HEK293 (cell line): ENCODE measurements around the gene RAPGEF5.

Source experiments
- CTCF ChIA-PET: fragments of 350-600 bp; formaldehyde crosslinking; extraction: SDS; loops from one replicate; lab custom pipeline; 2021; ENCODE audit warnings: antibody characterized with exemption; lab: Yijun Ruan, JAX
- POLR2A ChIA-PET: fragments of 300-600 bp; formaldehyde crosslinking; extraction: SDS; loops from one replicate; lab custom pipeline; 2020; ENCODE audit warnings: antibody characterized with exemption, inconsistent platforms; lab: Yijun Ruan, JAX
- H3K27ac ChIP-seq: fragments of 200-500 bp; sonication (Bioruptor generic); 2 replicates; pipeline ENCODE4 v1.5.1; 2014; ENCODE audit warnings: low read depth, low read length, control low read depth, inconsistent platforms; ENCODE audit errors: extremely low read depth
- H3K36me3 ChIP-seq, 2 experiments: fragments of 200-500 bp in 1 of 2; sonication (Bioruptor generic) in 1 of 2; 1 replicate in 1 of 2; 2 replicates in 1 of 2; pipeline ENCODE4 v1.5.1; 2014 to 2017; ENCODE audit warnings: inconsistent platforms in 2 of 2, low read length in 2 of 2; ENCODE audit not compliant: control insufficient read depth in 2 of 2, insufficient read depth in 1 of 2
- H3K4me1 ChIP-seq: fragments of 200-500 bp; sonication (Bioruptor generic); 2 replicates; pipeline ENCODE4 v1.5.1; 2014; ENCODE audit warnings: mild to moderate bottlenecking, low read length, inconsistent platforms; ENCODE audit not compliant: control insufficient read depth, insufficient read depth
- H3K4me3 ChIP-seq: 2 replicates; pipeline ENCODE4 v1.5.1; 2011; ENCODE audit warnings: low read depth, mild to moderate bottlenecking, control low read depth, low read length, moderate library complexity
- H3K9me3 ChIP-seq: fragments of 200-500 bp; sonication (Bioruptor generic); 2 replicates; pipeline ENCODE4 v1.5.1; 2014; ENCODE audit warnings: low read depth, low read length, inconsistent platforms; ENCODE audit not compliant: control insufficient read depth, insufficient read depth
- GLI4 ChIP-seq: fragments of 450-650 bp; formaldehyde crosslinking; IDR thresholded peaks from 2 replicates; pipeline ENCODE4 v1.5.1; 2016; ENCODE audit warnings: missing biosample characterization, missing genetic modification characterization
- HOXC10 ChIP-seq: sonication (generic); formaldehyde crosslinking; IDR thresholded peaks from 2 replicates; pipeline ENCODE4 v1.8.1; 2023; ENCODE audit warnings: mild to moderate bottlenecking, missing genetic modification reagents
- KLF1 ChIP-seq: fragments of 450-650 bp; formaldehyde crosslinking; IDR thresholded peaks from 2 replicates; pipeline ENCODE4 v1.5.1; 2016; ENCODE audit warnings: missing biosample characterization, missing genetic modification characterization
- KLF17 ChIP-seq: fragments of 450-650 bp; formaldehyde crosslinking; IDR thresholded peaks from 2 replicates; pipeline ENCODE4 v1.5.1; 2016; ENCODE audit warnings: missing biosample characterization, missing genetic modification characterization
- KLF8 ChIP-seq: fragments of 450-650 bp; formaldehyde crosslinking; IDR thresholded peaks from 2 replicates; pipeline ENCODE4 v1.5.1; 2016; ENCODE audit warnings: missing biosample characterization, missing genetic modification characterization
- PRDM10 ChIP-seq: fragments of 450-650 bp; formaldehyde crosslinking; IDR thresholded peaks from 2 replicates; pipeline ENCODE4 v1.5.1; 2016; ENCODE audit warnings: missing biosample characterization, missing genetic modification characterization
- YY2 ChIP-seq: fragments of 450-650 bp; formaldehyde crosslinking; IDR thresholded peaks from 2 replicates; pipeline ENCODE4 v1.5.1; 2016; ENCODE audit warnings: missing biosample characterization, missing genetic modification characterization
- ZBTB17 ChIP-seq: fragments of 450-650 bp; formaldehyde crosslinking; IDR thresholded peaks from 2 replicates; pipeline ENCODE4 v1.5.1; 2016; ENCODE audit warnings: missing biosample characterization, missing genetic modification characterization
- ZFP41 ChIP-seq: fragments of 450-650 bp; formaldehyde crosslinking; IDR thresholded peaks from 2 replicates; pipeline ENCODE4 v1.5.1; 2016; ENCODE audit warnings: missing biosample characterization, missing genetic modification characterization, borderline replicate concordance
- ZIC2 ChIP-seq: fragments of 450-650 bp; formaldehyde crosslinking; IDR thresholded peaks from 2 replicates; pipeline ENCODE4 v1.5.1; 2016; ENCODE audit warnings: missing biosample characterization, missing genetic modification characterization
- ZNF132 ChIP-seq: fragments of 450-650 bp; formaldehyde crosslinking; IDR thresholded peaks from 2 replicates; pipeline ENCODE4 v1.5.1; 2017; ENCODE audit warnings: missing biosample characterization, missing genetic modification characterization, borderline replicate concordance
- ZNF19 ChIP-seq: fragments of 450-650 bp; formaldehyde crosslinking; IDR thresholded peaks from 2 replicates; pipeline ENCODE4; 2016; ENCODE audit warnings: missing biosample characterization, missing genetic modification characterization, low read depth
- ZNF214 ChIP-seq: fragments of 450-650 bp; formaldehyde crosslinking; IDR thresholded peaks from 2 replicates; pipeline ENCODE4 v1.5.1; 2017; ENCODE audit warnings: missing biosample characterization, mild to moderate bottlenecking, missing genetic modification characterization, borderline replicate concordance
- ZNF239 ChIP-seq: fragments of 450-650 bp; formaldehyde crosslinking; IDR thresholded peaks from 2 replicates; pipeline ENCODE4 v1.5.1; 2016; ENCODE audit warnings: missing biosample characterization, missing genetic modification characterization
- ZNF335 ChIP-seq: fragments of 450-650 bp; formaldehyde crosslinking; conservative IDR thresholded peaks from 2 replicates; pipeline ENCODE4 v1.5.1; 2016; ENCODE audit warnings: missing biosample characterization, missing genetic modification characterization
- ZNF416 ChIP-seq: fragments of 450-650 bp; formaldehyde crosslinking; IDR thresholded peaks from 2 replicates; pipeline ENCODE4 v1.5.1; 2016; ENCODE audit warnings: missing biosample characterization, missing genetic modification characterization
- ZNF501 ChIP-seq: fragments of 450-650 bp; formaldehyde crosslinking; IDR thresholded peaks from 2 replicates; pipeline ENCODE4 v1.5.1; 2016; ENCODE audit warnings: missing biosample characterization, missing genetic modification characterization
- ZNF560 ChIP-seq: fragments of 450-650 bp; formaldehyde crosslinking; IDR thresholded peaks from 2 replicates; pipeline ENCODE4 v1.5.1; 2017; ENCODE audit warnings: missing biosample characterization, missing genetic modification characterization, borderline replicate concordance
- ZNF600 ChIP-seq: fragments of 450-650 bp; formaldehyde crosslinking; IDR thresholded peaks from 2 replicates; pipeline ENCODE4 v1.5.1; 2016; ENCODE audit warnings: missing biosample characterization, missing genetic modification characterization
- ZNF677 ChIP-seq: fragments of 450-650 bp; IDR thresholded peaks from 2 replicates; pipeline ENCODE4 v1.5.0; 2018; ENCODE audit warnings: missing biosample characterization, mild to moderate bottlenecking, missing genetic modification characterization, moderate library complexity
- ZNF707 ChIP-seq: fragments of 450-650 bp; formaldehyde crosslinking; IDR thresholded peaks from 2 replicates; pipeline ENCODE4 v1.5.1; 2016; ENCODE audit warnings: missing biosample characterization, missing genetic modification characterization
- ZNF76 ChIP-seq: fragments of 450-650 bp; formaldehyde crosslinking; IDR thresholded peaks from 2 replicates; pipeline ENCODE4; 2016; ENCODE audit warnings: low read depth, missing biosample characterization, missing genetic modification characterization, borderline replicate concordance
- ZNF768 ChIP-seq: fragments of 450-650 bp; formaldehyde crosslinking; IDR thresholded peaks from 2 replicates; pipeline ENCODE4 v1.5.1; 2018; ENCODE audit warnings: missing biosample characterization, mild to moderate bottlenecking, missing genetic modification characterization
- ZNF830 ChIP-seq: fragments of 450-650 bp; IDR thresholded peaks from 2 replicates; pipeline ENCODE4 v1.5.0; 2018; ENCODE audit warnings: missing biosample characterization, missing genetic modification characterization, low read depth, mild to moderate bottlenecking, moderate library complexity
- TF ChIP-seq, protein P1 (sequence below): fragments of 450-650 bp; IDR thresholded peaks from 2 replicates; pipeline ENCODE4 v1.5.1; 2018; ENCODE audit warnings: missing biosample characterization, missing genetic modification characterization
- TF ChIP-seq, protein P2 (sequence below): fragments of 450-650 bp; formaldehyde crosslinking; IDR thresholded peaks from 2 replicates; pipeline ENCODE4 v1.5.1; 2016; ENCODE audit warnings: missing biosample characterization, missing genetic modification characterization, borderline replicate concordance

RAPGEF5 gene

DNA sequence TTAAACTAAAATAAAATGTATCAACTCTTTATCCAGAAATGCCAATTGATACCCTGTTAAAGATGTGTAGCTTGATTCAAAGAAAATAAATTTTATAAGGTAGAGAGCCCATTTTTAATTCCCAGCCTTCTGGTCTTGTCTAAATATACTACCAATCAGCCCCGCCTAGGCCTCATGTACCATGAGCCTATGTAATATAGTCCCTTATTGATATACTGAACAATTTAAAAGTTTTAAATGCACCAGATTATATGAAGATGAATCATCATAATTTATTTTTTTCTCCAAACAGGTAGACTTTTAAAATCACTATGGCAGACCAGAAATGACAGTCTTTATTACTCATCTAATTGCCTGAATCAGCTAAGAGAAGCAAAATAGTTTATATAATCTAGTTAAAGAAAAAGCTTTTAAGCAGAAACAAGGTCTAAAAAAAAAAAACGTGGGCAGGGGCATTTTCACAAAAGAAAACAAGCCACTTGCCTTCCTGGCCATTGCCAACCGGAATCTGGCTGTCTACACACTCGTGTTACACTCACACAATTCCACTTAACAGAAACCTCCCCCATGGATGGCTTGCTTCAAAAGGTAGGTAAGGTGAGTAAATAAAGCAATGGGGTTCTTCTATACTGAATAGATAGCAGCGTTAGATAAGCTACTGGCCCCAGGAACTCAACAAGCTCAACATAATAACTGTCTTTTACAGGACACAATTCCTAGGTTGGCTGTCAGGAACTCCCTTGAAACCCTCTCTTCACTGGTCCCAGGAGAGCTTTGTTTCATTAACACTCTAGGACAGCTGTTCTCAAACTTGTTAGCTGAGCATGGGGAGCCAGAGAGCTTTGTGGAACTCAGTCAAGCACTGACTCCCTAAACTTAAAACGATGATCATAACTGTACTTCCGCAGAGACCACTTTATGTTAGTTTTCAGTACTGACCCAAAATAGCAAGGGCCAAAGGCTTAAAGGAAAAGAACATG is 37.2 kb downstream of the RAPGEF5 start (continued):
- no peak for TF ChIP-seq PRDM10 (tag by site-specific recombination)
- TF ChIP-seq ZNF830: no peak
- no peak for TF ChIP-seq HOXC10 (CRISPR knock-in tag)
- TF ChIP-seq ZNF707 (tag by site-specific recombination): no peak
- no peak for TF ChIP-seq ZNF214

DNA sequence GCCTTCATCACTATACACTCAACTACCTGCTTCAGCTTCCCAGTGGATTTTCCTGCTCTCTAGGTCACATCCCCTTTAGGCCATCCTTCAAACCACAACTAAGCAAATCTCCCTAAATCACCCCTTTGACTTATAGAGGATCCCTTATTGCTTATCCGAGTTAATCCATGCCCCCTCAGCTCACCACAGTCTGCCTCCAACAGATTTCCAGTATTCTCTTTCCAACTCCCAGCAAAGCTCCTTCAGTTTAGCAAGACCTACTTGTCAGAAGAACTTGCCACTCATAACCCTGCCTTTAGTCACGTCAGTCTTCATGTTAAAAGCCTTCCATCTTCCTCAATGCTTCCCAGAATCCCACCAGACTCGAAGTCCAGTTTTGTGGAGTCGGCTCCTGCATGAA is 38.6 kb downstream of the RAPGEF5 start:
- no peak overlapping the region for H3K4me3 ChIP-seq
- H3K27ac ChIP-seq: no peak overlapping the region
- TF ChIP-seq ZNF501 (tag by site-specific recombination) (no peak), ZNF335 (no peak), ZNF768 (no peak), ZNF239 (tag by site-specific recombination) (no peak), ZFP41 (tag by site-specific recombination) (no peak), YY2 (tag by site-specific recombination) (no peak), ZIC2 (tag by site-specific recombination) (no peak), ZNF76 (tag by site-specific recombination) (no peak), ZNF600 (tag by site-specific recombination) (no peak), GLI4 (tag by site-specific recombination) (no peak), ZBTB17 (tag by site-specific recombination) (no peak), ZNF132 (no peak)
- TF ChIP-seq, protein P1, sequence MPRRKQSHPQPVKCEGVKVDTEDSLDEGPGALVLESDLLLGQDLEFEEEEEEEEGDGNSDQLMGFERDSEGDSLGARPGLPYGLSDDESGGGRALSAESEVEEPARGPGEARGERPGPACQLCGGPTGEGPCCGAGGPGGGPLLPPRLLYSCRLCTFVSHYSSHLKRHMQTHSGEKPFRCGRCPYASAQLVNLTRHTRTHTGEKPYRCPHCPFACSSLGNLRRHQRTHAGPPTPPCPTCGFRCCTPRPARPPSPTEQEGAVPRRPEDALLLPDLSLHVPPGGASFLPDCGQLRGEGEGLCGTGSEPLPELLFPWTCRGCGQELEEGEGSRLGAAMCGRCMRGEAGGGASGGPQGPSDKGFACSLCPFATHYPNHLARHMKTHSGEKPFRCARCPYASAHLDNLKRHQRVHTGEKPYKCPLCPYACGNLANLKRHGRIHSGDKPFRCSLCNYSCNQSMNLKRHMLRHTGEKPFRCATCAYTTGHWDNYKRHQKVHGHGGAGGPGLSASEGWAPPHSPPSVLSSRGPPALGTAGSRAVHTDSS: no peak
- peaks cover 9% of the 10 kb centered on the region; the same call in 1 of the 2 replicates for H3K4me1 ChIP-seq
- CTCF ChIA-PET: interaction anchor here (1.2 to 1.8 kb wide), 3 partner anchors 10 to 208 kb away, joined by 4 to 5 read pairs (median 5); no protein-coding TSS in a partner anchor
- no peaks in the 10 kb centered on the region for H3K36me3 ChIP-seq
- POLR2A ChIA-PET: no interaction called here
- no peaks in the 10 kb centered on the region for H3K9me3 ChIP-seq

GRCh38 chr7:22317632-22318031 is 39.3 kb downstream of the RAPGEF5 start:
- CTCF ChIA-PET: interaction anchor here (1.2 to 1.8 kb wide), 2 partner anchors 9 to 207 kb away, joined by 4 to 5 read pairs; no protein-coding TSS in a partner anchor
- TF ChIP-seq ZNF132: no peak
- no peak for TF ChIP-seq ZNF600 (tag by site-specific recombination)
- TF ChIP-seq KLF17: no peak
- no peak for TF ChIP-seq ZFP41 (tag by site-specific recombination)
- no peak for TF ChIP-seq ZNF416 (tag by site-specific recombination)
- no peak for TF ChIP-seq ZNF707 (tag by site-specific recombination)
- TF ChIP-seq, protein P2, sequence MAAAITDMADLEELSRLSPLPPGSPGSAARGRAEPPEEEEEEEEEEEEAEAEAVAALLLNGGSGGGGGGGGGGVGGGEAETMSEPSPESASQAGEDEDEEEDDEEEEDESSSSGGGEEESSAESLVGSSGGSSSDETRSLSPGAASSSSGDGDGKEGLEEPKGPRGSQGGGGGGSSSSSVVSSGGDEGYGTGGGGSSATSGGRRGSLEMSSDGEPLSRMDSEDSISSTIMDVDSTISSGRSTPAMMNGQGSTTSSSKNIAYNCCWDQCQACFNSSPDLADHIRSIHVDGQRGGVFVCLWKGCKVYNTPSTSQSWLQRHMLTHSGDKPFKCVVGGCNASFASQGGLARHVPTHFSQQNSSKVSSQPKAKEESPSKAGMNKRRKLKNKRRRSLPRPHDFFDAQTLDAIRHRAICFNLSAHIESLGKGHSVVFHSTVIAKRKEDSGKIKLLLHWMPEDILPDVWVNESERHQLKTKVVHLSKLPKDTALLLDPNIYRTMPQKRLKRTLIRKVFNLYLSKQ (tag by site-specific recombination): no peak
- TF ChIP-seq ZNF677 (tag by site-specific recombination): no peak
- TF ChIP-seq KLF1: no peak
- TF ChIP-seq KLF8 (tag by site-specific recombination): no peak
- no peak for TF ChIP-seq ZNF560 (tag by site-specific recombination)
- TF ChIP-seq ZNF19: no peak
- H3K36me3 ChIP-seq: no peaks in the 10 kb centered on the region
- peaks cover 9% of the 10 kb centered on the region; the same call in 1 of the 2 replicates for H3K4me1 ChIP-seq
- no peak overlapping the region for H3K4me3 ChIP-seq
- no peaks in the 10 kb centered on the region for H3K9me3 ChIP-seq
- POLR2A ChIA-PET: no interaction called here
- H3K27ac ChIP-seq: no peak overlapping the region
